ENCODE data around the gene TRPC1.
"Not testable (repeated sequence)": the region's sequence is repeated elsewhere in the genome, so short reads cannot be mapped to it uniquely, and the experiment has no call there.

The TRPC1 gene

GRCh38 chr3:142723968-142724681, at the start of gene TRPC1:
Gene TRPC1 (plus strand): TSS chr3:142724034. CDS start chr3:142724560, 526 bp downstream.
- DNase-seq (ENCODE audit: low read depth, low spot score): peak; percentile 52

DNA sequence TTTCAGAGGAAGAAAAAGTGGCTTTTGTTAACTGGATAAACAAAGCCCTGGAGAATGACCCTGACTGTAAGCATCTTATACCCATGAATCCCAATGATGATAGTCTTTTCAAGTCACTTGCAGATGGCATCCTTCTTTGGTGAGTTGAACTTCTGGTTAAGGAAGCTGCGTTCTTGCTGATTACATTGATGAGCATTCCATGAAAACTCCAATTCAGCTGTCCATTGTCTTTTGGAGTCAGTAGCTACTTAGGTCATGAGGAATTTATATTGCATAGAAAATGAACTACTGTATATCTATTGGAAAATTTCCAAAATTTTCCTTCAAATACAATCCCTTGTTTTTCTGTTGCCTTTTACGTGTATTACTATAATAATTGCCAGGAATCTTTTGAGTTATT, 47.7 kb upstream of the TRPC1 start:
- no peak for DNase-seq (ENCODE audit: low read depth, low spot score)

- DNase-seq (ENCODE audit: low read depth, low spot score): no peak
Observed at GRCh38 chr3:142680710-142681109, 43.1 kb upstream of the TRPC1 start.

- no peak for DNase-seq (ENCODE audit: low read depth, low spot score)
Observed at GRCh38 chr3:142690613-142691012, 33.2 kb upstream of the TRPC1 start.

GRCh38 chr3:142691527-142691926, 32.3 kb upstream of the TRPC1 start:
- no peak for DNase-seq (ENCODE audit: low read depth, low spot score)

GRCh38 chr3:142693136-142693853, 30.5 kb upstream of the TRPC1 start:
- DNase-seq (ENCODE audit: low read depth, low spot score): no peak

DNA sequence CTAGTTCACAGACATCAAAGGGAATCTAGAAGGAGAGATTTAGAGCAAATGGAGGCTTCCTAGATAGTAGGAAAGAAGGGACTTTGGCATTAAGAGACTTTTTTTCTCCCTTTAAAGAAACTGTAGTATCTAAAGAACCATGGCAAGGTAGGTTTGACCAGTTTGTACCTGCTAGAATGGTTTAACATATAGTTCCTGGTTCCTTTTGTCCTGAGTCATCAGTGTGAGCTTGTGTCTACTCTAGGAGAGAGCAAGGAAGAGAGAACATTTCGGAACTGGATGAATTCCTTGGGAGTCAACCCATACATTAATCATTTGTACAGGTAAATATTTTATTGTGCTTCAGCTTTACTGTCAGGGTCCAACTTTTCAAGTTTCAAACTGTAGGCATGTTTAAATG, 29.6 kb upstream of the TRPC1 start:
- DNase-seq (ENCODE audit: low read depth, low spot score): no peak

- no peak for DNase-seq (ENCODE audit: low read depth, low spot score)
Observed at GRCh38 chr3:142705198-142705597, 18.6 kb upstream of the TRPC1 start.

DNA sequence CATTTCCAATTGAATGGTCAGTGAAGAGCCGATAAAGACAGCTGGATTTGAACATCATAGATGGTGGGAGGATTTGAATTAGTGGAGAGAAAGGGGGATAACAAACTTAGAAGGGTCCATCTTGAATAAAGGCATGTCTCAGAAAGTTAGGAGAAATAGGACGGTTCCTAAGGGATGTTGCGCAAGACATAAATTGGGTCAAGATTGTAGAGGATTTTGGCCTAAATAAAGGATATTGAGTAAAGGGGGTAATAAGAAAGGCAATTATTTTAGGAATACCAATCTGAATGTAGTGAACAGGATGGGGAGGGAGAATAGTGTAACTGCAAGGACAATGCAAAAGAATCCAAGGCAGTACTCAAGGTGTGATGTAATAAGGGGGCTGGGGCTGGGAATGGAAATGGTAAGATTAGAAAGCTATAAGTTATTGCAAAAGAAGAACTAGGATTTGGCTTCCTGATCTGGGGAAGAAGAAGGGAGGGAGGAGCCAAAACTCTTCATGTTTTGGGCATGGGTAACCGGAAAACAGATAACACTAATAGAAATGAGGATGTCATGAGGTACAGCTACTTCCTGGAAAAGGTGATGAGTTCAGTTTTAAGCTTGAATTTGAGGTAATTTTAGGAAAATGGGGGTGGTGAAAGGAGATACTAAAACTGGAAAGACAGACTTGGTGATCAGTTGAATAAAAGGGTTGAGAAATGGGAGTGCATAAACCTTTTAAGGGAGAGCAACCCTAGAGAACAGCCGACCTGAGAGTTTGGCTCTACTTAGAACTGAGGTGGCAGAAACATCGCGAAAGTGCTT, 17.3 kb upstream of the TRPC1 start:
- no peak for DNase-seq (ENCODE audit: low read depth, low spot score)

GRCh38 chr3:142709207-142709606, 14.6 kb upstream of the TRPC1 start:
- DNase-seq (ENCODE audit: low read depth, low spot score): no peak

- DNase-seq (ENCODE audit: low read depth, low spot score): not testable (repeated sequence)
Observed at GRCh38 chr3:142714882-142715281, 9.0 kb upstream of the TRPC1 start.

- DNase-seq (ENCODE audit: low read depth, low spot score): no peak
Observed at GRCh38 chr3:142716102-142716501, 7.7 kb upstream of the TRPC1 start.

- DNase-seq (ENCODE audit: low read depth, low spot score): no peak
Observed at GRCh38 chr3:142723665-142723967, 218 bp upstream of the TRPC1 start.

- DNase-seq (ENCODE audit: low read depth, low spot score): peak; percentile 50
Observed at GRCh38 chr3:142724682-142725356, 985 bp downstream of the TRPC1 start.

GRCh38 chr3:142725357-142725739, 1.5 kb downstream of the TRPC1 start:
- DNase-seq (ENCODE audit: low read depth, low spot score): no peak

DNA sequence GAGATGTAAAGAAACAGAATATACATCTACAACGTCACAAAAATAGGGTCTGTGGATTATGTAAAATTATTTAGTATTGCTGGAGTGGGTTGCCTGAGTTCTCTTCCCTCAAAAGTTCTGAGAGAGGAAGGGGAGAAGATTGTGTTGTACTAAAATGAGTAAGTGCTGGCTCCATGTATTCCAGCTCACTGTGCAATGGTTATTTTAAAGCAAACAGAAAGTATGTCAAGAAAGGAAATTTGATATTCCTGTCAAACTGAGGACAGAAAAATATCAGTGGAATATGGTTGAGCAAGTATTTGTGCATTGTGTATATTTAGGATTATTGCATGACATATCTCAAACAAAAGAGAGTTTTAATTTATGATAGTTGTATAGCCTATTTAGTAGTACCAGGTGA, 2.2 kb downstream of the TRPC1 start:
- DNase-seq (ENCODE audit: low read depth, low spot score): no peak

DNA sequence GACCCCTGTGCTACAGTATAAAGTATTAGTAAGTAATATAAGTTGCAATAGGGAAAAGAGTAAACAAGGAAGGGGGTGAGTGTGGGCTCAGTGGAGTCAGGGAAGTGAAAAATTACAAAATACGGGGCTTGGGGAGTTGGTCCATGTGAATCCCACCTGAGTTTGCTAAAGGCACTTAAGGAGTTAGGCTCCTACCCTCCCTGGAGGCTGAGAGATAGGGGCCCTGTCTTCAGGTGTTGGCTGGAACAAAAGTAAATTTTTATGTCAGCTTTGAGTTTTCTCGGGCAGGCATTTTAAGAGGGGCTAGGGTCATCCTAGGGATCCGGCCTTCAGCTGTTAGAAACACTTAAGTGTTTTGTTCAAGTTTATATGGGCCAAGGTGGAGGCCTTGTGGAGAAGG, 8.2 kb downstream of the TRPC1 start:
- DNase-seq (ENCODE audit: low read depth, low spot score): no peak

- no peak for DNase-seq (ENCODE audit: low read depth, low spot score)
Observed at GRCh38 chr3:142734834-142735233, 11.0 kb downstream of the TRPC1 start.

GRCh38 chr3:142735462-142735861, 11.6 kb downstream of the TRPC1 start:
- DNase-seq (ENCODE audit: low read depth, low spot score): no peak

- DNase-seq (ENCODE audit: low read depth, low spot score): no peak
Observed at GRCh38 chr3:142738396-142738795, 14.6 kb downstream of the TRPC1 start.

GRCh38 chr3:142746646-142747045, 22.8 kb downstream of the TRPC1 start:
- DNase-seq (ENCODE audit: low read depth, low spot score): no peak

DNA sequence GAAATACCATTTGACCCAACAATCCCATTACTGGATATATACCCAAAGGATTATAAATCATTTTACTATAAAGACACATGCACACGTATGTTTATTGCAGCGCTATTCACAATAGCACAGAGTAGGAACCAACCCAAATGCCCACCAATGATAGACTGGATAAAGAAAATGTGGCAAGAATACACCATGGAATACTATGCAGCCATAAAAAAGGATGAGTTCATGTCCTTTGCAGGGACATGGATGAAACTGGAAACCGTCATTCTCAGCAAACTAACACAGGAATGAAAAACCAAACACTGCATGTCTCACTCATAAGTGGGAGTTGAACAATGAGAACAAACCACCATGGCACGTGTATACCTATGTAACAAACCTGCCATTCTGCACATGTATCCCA, 26.7 kb downstream of the TRPC1 start:
- not testable (repeated sequence) for DNase-seq (ENCODE audit: low read depth, low spot score)

Data from iPS DF 19.7 (cell line).